ENCODE results near the gene DCLRE1A. TPM values are rescaled to one million over a fixed set of nuclear protein-coding genes. Genes with fewer than 3 reads are reported as not detected.

The DCLRE1A gene
- total RNA-seq, 1 donor from 2014 or later: 6.1 TPM

Other genes starting within 250 kb of the DCLRE1A start
- 0.06 TPM for gene NRAP, start 190.0 kb downstream of the DCLRE1A start, total RNA-seq
- 32.5 TPM for gene CASP7, start 174.2 kb downstream of the DCLRE1A start, total RNA-seq
- not detected for gene PLEKHS1, start 102.4 kb downstream of the DCLRE1A start, total RNA-seq
- 46.1 TPM for gene NHLRC2, start 579 bp upstream of the DCLRE1A start, total RNA-seq
- 18.6 TPM for gene ADRB1, start 189.8 kb upstream of the DCLRE1A start, total RNA-seq

Data from upper lobe of right lung (tissue), 1 donor.